Panc1 (cell line): ENCODE measurements around the gene LMNTD1. TPM values are rescaled to one million over a fixed set of nuclear protein-coding genes. Genes with fewer than 3 reads are reported as not detected.

ENCODE experiments used
- ATAC-seq: fragments of 200-7000 bp; cut with Tn5 transposase; 2 replicates; pipeline ENCODE4 v1.9.1; 2020; ENCODE audit warnings: mild to moderate bottlenecking, moderate library complexity
- BruUV-seq: library from RNA; stranded (reverse); fragments of 400-500 nt; replicated peaks from 2 replicates; lab custom pipeline; 2021; lab: Mats Ljungman, UMichigan
- CTCF ChIA-PET: fragments of 300-600 bp; sonication (Branson Sonifier 250); formaldehyde crosslinking; loops from one replicate; lab custom pipeline; 2022; ENCODE audit warnings: antibody characterized with exemption; lab: Charles Lee
- POLR2A ChIA-PET: fragments of 300-600 bp; sonication (Branson Sonifier 250); formaldehyde crosslinking; loops from one replicate; lab custom pipeline; 2022; ENCODE audit warnings: antibody characterized with exemption; lab: Charles Lee
- DNase-seq: peaks from one replicate; pipeline ENCODE4 v3.0.0-alpha.2; 2010; ENCODE audit warnings: low read depth, low spot score
- H3K27ac ChIP-seq: 2 replicates; pipeline ENCODE4 v1.5.1; 2011; ENCODE audit warnings: mild to moderate bottlenecking, low read length, inconsistent platforms
- H3K27me3 ChIP-seq: fragments of 200-500 bp; sonication (Bioruptor generic); 2 replicates; pipeline ENCODE4 v1.6.0; 2014; ENCODE audit warnings: low read length, inconsistent platforms; ENCODE audit not compliant: control insufficient read depth, insufficient read depth
- H3K36me3 ChIP-seq: fragments of 200-500 bp; sonication (Bioruptor generic); 2 replicates; pipeline ENCODE4 v1.5.1; 2014; ENCODE audit warnings: inconsistent platforms, mild to moderate bottlenecking, low read length, moderate library complexity; ENCODE audit not compliant: control insufficient read depth, insufficient read depth
- H3K4me1 ChIP-seq: 2 replicates; pipeline ENCODE4 v1.5.1; 2011; ENCODE audit warnings: inconsistent platforms, mild to moderate bottlenecking, low read length, moderate library complexity; ENCODE audit not compliant: control insufficient read depth, insufficient read depth
- H3K4me3 ChIP-seq, 2 experiments: 2 replicates each; pipeline ENCODE4 v1.5.1; 2011 to 2012; ENCODE audit warnings: low read depth in 2 of 2, low read length in 2 of 2, mild to moderate bottlenecking in 2 of 2, inconsistent platforms in 1 of 2, moderate library complexity in 1 of 2
- H3K9me3 ChIP-seq: fragments of 200-500 bp; sonication (Bioruptor generic); 2 replicates; pipeline ENCODE4 v1.5.1; 2014; ENCODE audit warnings: low read depth, mild to moderate bottlenecking, inconsistent platforms, low read length, moderate library complexity; ENCODE audit not compliant: control insufficient read depth, insufficient read depth
- CTCF ChIP-seq: fragments of 450-650 bp; IDR thresholded peaks from 2 replicates; pipeline ENCODE4 v1.5.1; 2017; ENCODE audit warnings: mild to moderate bottlenecking
- POLR2AphosphoS5 ChIP-seq: IDR thresholded peaks from 2 replicates; pipeline ENCODE4 v1.6.1; 2012; ENCODE audit warnings: mild to moderate bottlenecking, low read depth, low read length, moderate library complexity
- SIN3A ChIP-seq: IDR thresholded peaks from 2 replicates; pipeline ENCODE4 v1.6.1; 2012; ENCODE audit warnings: low read depth, mild to moderate bottlenecking, low read length, moderate library complexity, borderline replicate concordance; ENCODE audit not compliant: insufficient read depth
- TCF7L2 ChIP-seq: IDR thresholded peaks from 2 replicates; pipeline ENCODE4 v1.6.1; 2011; ENCODE audit warnings: mild to moderate bottlenecking, low read depth, low read length, inconsistent platforms
- in situ Hi-C: cut with HindIII; loops from 2 replicates; pipeline ENCODE4 v1.10.0; 2016; ENCODE audit warnings: low sequenced_read_pairs, low pct_unique_long_range_greater_than_20kb
- intact Hi-C: fragments of 100-400 bp; cut with micrococcal nuclease; formaldehyde crosslinking; loops from one replicate; pipeline ENCODE4 v1.10.0; 2022; ENCODE audit not compliant: unreplicated experiment
- total RNA-seq: library from RNA; stranded (reverse); gene quantifications from one replicate; pipeline ENCODE4 v1.2.1, GENCODE V29; 2021; ENCODE audit not compliant: unreplicated experiment
- TF ChIP-seq, protein P1 (sequence below), 2 experiments: IDR thresholded peaks; 2 replicates each; pipeline ENCODE4 v1.6.1; 2011 to 2012; ENCODE audit warnings: low read depth in 2 of 2, control low read depth in 1 of 2, low read length in 1 of 2, mild to moderate bottlenecking in 1 of 2, moderate library complexity in 1 of 2; ENCODE audit not compliant: insufficient read depth in 1 of 2

The LMNTD1 gene
- total RNA-seq, 1 experiment from 2014 or later = 0.13 TPM

- in situ Hi-C loops = no loop called here
Measured at GRCh38 chr12:25581067-25581466, 28.0 kb upstream of the LMNTD1 start.

GRCh38 chr12:25578411-25579143, 25.5 kb upstream of the LMNTD1 start:
- Histone ChIP-seq H3K27ac (no peak overlapping the region), H3K9me3 (no peaks in the 10 kb centered on the region), H3K27me3 (peaks cover 2% of the 10 kb centered on the region; the same call in 1 of the 2 replicates), H3K4me3 (no peak overlapping the region), H3K36me3 (no peaks in the 10 kb centered on the region), H3K4me1 (no peaks in the 10 kb centered on the region)
- no peak for DNase-seq
- no peak for ATAC-seq
- no TSS peak for BruUV-seq
- ChIA-PET POLR2A (no interaction called here), CTCF (no interaction called here)
- intact Hi-C loops = no loop called here
- no peak for TF ChIP-seq TCF7L2
- in situ Hi-C loops = no loop called here

More at GRCh38 chr12:25581067-25581466, 28.0 kb upstream of the LMNTD1 start:
- ChIA-PET POLR2A (interaction anchor here (0.5 kb wide), 1 partner anchor 53 kb away, joined by 10 read pairs; no protein-coding TSS in a partner anchor), CTCF (no interaction called here)
- no peak overlapping the region for H3K27ac ChIP-seq
- BruUV-seq = no TSS peak
- H3K36me3 ChIP-seq = no peaks in the 10 kb centered on the region
- intact Hi-C loops = no loop called here
- DNase-seq = no peak
- no peak for ATAC-seq
- no peaks in the 10 kb centered on the region for H3K4me1 ChIP-seq
- no peak overlapping the region for H3K4me3 ChIP-seq
- H3K27me3 ChIP-seq = peaks cover 2% of the 10 kb centered on the region; the same call in 1 of the 2 replicates
- no peaks in the 10 kb centered on the region for H3K9me3 ChIP-seq
- TF ChIP-seq TCF7L2 (no peak), POLR2AphosphoS5 (no peak), SIN3A (no peak), CTCF (no peak)
- TF ChIP-seq, protein P1, sequence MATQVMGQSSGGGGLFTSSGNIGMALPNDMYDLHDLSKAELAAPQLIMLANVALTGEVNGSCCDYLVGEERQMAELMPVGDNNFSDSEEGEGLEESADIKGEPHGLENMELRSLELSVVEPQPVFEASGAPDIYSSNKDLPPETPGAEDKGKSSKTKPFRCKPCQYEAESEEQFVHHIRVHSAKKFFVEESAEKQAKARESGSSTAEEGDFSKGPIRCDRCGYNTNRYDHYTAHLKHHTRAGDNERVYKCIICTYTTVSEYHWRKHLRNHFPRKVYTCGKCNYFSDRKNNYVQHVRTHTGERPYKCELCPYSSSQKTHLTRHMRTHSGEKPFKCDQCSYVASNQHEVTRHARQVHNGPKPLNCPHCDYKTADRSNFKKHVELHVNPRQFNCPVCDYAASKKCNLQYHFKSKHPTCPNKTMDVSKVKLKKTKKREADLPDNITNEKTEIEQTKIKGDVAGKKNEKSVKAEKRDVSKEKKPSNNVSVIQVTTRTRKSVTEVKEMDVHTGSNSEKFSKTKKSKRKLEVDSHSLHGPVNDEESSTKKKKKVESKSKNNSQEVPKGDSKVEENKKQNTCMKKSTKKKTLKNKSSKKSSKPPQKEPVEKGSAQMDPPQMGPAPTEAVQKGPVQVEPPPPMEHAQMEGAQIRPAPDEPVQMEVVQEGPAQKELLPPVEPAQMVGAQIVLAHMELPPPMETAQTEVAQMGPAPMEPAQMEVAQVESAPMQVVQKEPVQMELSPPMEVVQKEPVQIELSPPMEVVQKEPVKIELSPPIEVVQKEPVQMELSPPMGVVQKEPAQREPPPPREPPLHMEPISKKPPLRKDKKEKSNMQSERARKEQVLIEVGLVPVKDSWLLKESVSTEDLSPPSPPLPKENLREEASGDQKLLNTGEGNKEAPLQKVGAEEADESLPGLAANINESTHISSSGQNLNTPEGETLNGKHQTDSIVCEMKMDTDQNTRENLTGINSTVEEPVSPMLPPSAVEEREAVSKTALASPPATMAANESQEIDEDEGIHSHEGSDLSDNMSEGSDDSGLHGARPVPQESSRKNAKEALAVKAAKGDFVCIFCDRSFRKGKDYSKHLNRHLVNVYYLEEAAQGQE (IDR thresholded peaks at IDR 0.05; ENCODE audit: insufficient read depth in 1 of 2, low read depth in 2 of 2, low read length in 1 of 2) = no peak

DNA sequence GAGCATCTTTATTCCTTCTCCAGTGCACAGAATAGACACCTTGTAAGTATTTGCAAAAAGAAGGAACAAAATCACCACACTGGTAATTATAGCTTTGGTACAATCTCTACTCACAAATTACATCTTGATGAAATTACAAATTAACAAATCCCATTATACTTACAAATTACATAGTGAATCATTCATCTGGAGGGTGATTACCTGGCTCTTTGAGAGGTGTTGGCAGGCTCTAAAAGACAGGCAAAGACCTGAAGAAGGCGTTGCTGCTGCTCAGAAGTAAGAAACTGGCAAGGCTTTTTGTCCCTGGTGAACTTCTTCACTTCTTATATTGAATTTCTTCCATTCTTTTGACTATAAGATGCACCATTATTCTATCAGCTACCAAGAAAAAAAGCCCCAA, 21.7 kb upstream of the LMNTD1 start:
- ChIA-PET CTCF (no interaction called here), POLR2A (no interaction called here)
- no peaks in the 10 kb centered on the region for H3K9me3 ChIP-seq
- DNase-seq (no peak), ATAC-seq (no peak)
- no peaks in the 10 kb centered on the region for H3K4me1 ChIP-seq
- no peaks in the 10 kb centered on the region for H3K36me3 ChIP-seq
- H3K27me3 ChIP-seq = peaks cover 11% of the 10 kb centered on the region; the same call in 1 of the 2 replicates
- no peak overlapping the region for H3K27ac ChIP-seq
- intact Hi-C loops (no loop called here), in situ Hi-C loops (no loop called here)
- H3K4me3 ChIP-seq = no peak overlapping the region
- TF ChIP-seq CTCF = no peak
- no peak for TF ChIP-seq SIN3A
- TF ChIP-seq POLR2AphosphoS5 = no peak
- TF ChIP-seq, protein P1 (IDR thresholded peaks at IDR 0.05; ENCODE audit: insufficient read depth in 1 of 2, low read depth in 2 of 2, low read length in 1 of 2) = no peak
- no peak for TF ChIP-seq TCF7L2
- no TSS peak for BruUV-seq
